GM19240 (cell line): ENCODE data around the gene SLC26A11.

Experiments
- DNase-seq: peaks from one replicate; pipeline ENCODE4 v3.0.0; 2011; ENCODE audit warnings: low spot score; ENCODE audit not compliant: insufficient read length

The SLC26A11 gene

DNA sequence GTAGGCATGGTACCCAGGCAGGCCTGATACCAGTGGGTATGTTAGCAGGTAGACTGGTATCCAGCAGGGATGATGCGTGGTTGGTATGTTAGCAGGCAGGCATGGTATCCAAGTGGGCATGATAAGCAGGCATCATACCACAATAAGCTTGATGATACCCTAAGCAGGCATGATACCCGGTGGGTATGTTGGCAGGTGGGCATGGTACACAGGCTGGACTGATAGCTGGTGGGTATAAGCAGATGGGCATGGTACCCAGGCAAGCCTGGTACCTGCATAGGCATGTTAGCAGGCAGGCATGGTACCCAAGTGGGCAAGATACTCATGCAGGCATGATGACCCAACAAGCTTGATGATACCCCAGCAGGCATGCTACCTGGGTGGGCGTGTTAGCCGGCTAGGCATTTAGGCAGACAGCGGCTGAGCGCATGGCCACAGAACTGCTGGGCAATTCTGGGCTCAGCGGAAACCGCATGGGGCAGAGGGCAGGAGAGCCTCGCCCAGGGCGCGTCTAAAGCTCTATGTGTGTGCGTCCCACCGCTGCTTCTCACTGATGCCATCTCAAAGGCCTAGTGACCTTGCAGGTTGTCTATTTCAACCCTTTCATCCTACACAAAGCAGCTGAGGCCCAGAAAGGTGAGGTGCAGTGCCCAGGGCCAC is 2.4 kb upstream of the SLC26A11 start:
- no peak for DNase-seq

DNA sequence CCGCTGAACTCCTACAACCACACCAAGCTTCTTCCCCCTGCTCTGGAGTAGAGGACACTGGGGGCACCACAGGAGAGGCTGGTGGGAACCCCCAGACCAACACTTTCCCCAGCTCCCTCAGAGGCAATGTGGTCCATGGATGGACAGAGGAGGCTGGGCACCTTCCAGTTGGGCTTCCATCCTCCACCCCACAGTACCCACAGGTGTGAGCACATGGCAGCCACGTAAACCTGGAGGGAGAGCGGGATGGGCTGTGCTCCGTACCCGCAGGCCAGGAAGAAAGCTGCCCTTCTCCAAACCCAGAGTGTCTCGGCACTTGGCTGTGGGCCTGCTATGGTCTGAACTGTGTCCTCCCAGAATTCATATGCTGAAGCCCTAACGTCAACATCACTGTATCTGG is 1.8 kb upstream of the SLC26A11 start:
- no peak for DNase-seq

DNA sequence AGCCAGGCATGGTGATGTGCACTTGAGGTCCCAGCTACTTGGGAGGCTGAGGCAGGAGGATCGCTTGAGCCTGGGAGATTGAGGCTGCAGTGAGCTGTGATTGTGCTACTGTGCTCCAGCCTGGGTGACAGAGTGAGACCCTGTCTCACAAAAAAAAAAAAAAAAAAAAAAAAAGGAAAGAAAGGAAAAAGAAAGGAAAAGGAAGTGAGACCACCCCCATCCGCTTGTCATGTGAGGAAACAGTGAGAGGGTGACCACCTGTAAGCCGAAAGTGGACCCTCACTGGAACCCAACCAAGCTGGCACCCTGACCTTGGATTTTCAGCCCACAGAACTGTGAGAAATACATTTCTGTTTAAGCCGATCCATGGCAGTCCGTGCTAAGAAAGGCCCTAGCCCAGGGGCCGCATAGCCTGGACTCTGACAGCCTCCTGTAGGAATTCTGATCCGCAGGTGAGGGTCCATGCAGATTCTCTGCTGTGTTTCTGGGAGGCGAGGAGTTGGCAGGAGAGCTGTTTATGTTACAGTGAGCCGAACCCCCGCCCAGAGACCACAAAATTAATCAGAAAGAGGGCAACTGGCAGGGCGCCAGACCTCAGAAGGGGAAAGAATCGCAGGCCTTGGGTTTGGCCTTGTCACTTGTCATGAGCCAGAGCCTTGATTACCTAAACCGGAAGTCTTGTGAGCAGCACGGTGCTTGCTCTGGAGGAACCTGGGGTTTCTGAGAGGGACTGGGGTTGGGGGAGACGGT is 1.0 kb upstream of the SLC26A11 start:
- DNase-seq = peak; percentile 82

DNA sequence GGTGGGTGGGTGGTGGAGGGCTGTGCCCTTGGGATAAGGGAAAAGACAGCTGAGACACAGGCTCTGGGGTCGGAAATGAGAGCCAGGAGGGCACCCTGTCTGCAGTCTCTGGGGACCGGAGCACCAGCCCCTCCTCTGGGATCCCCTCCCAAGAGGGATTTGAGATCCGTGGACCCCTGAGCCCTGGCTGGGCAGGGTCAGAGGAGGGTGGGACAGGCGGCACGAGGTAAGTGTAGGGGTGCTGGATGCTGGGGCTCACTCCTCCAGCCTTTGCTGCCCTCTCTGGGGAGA is 519 bp upstream of the SLC26A11 start:
- no peak for DNase-seq

DNA sequence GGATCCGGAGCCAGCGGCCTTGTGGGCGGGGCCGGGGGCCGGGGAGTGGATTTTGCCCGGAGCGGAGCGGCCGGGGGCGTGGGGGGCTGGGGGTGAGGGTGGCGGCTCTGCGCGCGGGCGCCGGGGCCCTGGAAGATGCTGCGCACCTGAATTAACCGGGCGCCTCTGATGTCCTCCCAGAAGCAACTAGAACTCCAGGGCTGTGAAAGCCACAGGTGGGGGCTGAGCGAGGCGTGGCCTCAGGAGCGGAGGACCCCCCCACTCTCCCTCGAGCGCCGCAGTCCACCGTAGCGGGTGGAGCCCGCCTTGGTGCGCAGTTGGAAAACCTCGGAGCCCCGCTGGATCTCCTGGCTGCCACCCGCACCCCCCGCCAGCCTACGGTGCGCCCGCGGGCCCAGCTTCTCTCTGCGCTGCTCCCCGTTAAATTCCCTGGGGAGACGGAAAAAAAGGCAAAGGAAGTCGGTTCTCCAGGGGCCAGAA is 549 bp downstream of the SLC26A11 start:
- DNase-seq = no peak

DNA sequence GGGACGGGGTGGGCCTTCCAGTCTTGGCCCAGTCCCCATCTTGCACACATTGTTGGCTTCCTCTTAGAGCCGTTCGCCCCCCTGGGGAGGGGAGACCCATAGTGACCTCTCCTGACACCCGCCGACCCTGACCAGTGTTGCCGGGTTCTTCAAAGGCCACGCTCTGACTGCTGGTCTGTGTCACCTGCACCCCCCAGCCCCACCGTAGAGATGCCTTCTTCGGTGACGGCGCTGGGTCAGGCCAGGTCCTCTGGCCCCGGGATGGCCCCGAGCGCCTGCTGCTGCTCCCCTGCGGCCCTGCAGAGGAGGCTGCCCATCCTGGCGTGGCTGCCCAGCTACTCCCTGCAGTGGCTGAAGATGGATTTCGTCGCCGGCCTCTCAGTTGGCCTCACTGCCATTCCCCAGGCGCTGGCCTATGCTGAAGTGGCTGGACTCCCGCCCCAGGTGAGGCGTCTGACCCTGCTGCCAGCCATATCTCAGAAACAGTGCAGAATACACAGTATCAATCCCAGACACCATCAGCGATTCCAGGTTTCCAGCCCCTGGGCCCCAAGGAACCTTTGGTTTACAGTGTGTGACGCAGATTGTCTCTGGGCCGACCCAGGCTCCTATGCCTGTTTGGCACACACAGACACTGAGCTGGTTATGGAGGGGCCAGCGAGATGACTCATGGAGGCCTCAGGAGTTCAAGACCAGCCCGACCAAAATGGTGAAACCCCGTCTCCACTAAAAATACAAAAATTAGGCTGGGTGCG is 1.3 kb downstream of the SLC26A11 start:
- DNase-seq = no peak

DNA sequence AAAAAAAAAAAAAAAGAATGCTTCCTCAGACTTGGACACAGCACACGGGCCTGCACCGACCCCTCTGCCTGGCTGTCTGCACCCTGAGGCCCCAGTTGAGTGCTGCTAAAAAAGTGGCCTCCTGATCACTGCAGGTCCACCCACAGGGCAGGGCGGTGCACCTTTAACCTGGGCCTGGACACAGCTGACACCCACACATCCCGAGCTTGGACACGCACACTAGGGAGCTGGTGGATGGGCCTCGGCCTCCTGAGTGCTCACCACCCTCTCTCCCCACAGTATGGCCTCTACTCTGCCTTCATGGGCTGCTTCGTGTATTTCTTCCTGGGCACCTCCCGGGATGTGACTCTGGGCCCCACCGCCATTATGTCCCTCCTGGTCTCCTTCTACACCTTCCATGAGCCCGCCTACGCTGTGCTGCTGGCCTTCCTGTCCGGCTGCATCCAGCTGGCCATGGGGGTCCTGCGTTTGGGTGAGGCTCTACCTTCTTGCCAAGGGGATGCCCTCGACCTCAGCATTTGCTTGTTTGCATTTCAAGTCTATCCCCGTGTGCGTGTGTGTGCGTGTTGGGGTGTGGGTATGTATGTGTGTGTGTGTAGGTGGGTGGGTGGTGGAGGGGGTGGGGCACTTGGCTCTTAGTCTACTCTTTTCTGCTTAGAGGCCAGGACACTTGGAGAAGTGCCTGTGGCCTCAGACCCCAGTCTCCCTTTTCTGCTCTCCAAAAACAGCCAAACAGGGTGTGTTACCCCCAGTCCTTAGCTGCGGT is 2.3 kb downstream of the SLC26A11 start:
- DNase-seq = no peak

DNA sequence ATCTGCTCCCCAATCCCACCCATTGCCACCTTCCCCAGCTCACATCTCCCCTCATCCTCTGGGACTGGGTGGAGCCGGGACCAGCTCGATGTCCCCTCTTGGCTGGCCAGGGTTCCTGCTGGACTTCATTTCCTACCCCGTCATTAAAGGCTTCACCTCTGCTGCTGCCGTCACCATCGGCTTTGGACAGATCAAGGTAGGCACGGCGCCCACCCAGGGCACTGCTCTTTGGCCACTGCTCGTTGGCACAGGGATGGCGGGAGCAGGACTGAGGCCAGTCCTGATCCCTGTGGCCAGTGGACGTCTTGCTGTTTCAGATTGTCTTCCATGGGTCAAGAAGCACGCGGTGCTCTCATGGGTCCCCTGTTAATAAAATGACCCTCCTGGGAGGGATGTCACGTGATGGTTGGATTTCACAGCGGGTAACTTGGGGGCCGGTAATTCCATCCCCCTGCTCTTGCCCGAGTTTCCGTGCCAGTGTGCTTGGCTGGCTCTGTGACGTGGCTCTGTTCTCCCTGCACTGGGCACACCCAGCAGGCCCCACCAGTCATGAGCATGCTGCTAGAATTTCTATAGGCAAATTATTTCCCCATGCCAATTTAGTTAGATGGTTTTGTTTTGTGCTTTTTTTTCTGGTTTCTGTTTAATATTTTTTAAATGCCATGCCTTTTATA is 3.1 kb downstream of the SLC26A11 start:
- DNase-seq = no peak

DNA sequence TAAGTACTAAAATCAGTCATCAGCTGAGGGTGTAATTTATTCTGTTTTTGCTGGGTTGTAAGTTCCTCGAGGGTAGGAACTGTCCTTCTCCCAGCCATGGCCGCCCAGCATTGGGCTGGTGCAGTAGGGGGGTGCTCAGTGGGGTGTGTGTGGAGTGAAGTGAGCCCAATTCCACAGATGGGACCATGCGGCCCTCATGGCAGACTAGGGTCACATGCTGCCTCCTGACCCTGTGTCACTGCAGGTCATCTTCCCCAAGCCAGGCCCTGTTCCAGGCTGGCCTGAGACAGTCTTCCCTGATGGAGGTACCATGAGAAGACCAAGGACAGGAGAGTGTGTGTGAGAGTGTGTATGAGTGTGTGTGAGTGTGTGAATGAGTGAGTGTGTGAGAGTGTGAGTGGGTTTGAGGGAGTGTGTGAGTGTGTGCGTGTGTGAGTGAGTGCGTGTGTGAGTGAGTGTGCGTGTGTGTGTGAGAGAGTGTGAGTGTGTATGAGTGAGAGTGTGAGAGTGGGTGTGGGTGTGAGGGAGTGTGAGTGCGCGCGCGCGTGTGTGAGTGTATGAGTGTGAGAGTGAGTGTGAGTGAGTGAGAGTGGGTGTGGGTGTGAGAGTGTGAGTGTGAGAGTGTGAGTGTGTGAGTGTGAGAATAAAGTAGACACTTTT is 3.7 kb downstream of the SLC26A11 start:
- DNase-seq = no peak

DNA sequence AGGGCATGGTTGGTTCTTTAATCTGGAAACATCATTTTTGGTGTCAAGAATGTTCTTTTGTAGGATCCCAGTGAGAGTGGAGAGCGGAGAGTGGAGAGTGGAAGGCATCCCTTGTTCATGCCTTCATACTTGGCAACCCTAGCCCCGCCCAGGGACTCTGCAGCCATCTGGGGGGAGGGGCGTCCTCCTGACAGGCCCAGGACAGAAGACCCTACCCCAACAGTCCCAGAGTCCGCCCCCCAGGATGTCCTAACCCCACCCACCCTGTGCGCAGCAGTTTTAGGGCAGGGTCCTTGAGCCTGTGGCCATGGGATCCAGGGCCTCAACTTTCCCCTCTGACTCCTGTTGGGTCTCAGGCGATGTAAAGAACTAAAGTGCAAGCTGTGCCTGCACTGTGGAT is 4.5 kb downstream of the SLC26A11 start:
- DNase-seq = no peak

DNA sequence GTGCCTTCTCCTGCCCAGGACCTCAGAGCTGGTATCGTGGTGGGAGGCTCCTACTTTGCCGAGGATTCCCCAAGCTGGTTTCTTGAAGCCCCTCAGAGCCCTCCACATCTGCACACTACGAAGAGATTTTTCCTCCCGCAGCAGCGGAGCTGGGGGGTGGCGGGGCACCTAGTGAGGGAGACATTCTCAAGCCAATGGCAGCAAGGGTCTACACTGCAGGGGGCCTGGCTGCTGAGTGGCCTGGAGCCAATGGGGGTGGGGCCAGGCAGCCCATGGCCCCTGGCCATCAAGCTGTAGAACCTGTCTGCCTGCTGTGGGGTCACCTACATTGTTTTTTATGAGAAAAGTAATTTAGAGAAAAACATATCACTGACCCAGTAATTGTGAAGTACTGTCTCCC is 5.0 kb downstream of the SLC26A11 start:
- no peak for DNase-seq

DNA sequence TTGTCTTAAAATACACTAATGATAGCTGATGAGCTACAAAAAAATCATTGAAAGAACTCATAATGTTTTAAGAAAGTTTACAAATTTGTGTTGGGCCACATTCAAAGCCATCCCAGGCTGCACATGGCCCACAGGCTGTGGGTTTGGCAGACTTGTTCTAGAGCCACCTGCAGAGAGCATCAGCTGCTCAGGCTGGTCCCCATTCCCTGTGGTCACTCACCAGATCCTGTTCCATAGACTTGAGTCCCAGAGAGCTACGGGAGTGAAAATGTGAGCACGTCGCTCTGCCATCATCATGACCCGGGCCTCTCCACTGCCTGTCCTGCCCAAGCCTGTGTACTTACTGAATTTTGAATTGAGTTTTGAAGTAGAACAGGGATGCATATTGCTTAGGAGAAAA is 6.9 kb downstream of the SLC26A11 start:
- DNase-seq = no peak

DNA sequence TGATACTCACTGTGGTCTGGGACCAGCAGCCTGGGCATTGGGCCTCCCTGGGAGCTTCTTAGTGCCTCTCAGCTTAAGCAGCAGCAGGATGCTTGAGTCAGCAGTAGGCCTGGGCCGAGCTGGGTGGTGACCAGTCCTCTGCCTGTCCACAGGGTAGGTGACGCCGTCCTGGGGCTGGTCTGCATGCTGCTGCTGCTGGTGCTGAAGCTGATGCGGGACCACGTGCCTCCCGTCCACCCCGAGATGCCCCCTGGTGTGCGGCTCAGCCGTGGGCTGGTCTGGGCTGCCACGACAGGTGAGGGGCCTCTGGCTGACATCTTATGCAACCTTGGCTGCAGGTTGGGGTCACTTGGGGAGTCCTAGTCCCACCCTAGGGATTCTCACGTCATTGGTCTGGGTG is 7.4 kb downstream of the SLC26A11 start:
- DNase-seq = no peak

DNA sequence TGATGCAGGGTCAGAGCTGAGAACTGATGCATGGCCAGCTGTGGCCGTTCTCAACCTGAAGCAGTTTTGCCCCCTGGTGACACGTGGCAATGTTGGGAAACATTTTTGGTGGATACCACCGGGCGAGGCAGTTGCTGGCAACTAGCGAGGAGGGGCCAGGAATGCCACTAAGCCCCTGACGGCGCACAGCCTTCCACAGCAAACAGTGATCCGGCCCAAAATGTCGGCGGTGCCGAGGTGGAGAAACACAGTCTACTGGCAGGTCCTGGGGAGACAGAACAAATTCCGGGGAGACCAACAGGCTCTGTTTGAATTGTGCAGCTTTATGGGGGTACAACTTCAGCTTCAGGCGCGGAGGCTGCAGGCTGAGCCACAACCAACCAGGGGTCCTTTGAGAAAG is 8.2 kb downstream of the SLC26A11 start:
- no peak for DNase-seq

DNA sequence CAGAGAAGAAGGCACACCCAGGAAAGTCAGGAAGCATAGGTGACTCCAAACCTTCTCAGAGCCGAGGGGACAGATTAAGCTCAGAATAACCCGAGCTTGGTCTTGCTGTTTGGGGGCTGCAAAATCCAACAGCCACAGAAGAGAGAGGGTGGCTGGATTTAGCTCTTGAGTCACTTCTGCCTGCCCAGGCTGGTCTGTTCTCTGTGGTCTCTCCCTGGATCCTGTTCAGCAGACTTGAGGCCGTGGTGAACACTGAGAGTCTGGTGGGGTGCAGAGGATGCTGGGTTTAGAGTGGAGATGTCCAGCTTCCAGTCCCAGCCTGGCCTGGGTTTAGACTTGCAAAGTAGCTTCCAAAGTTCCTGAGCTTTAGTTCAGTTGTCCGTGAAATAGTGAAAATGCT is 8.8 kb downstream of the SLC26A11 start:
- DNase-seq = no peak

DNA sequence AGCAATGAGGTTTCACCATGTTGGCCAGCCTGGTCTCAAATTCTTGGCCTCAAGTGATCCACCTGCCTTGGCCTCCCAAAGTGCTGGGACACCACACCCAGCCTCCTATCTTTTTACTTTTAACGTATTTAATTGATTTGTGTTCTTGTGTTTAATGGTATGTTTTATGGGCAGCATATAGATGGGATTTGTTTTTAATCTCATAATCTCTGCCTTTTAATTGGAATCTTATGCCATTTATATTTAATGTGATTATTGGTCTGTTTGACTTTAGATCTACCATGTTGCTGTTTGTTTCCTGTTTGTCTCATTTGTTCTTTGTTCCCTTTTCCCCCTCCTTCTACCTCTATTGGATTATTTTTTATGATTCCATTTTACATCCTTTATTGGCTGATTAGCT is 12.2 kb downstream of the SLC26A11 start:
- no peak for DNase-seq

DNA sequence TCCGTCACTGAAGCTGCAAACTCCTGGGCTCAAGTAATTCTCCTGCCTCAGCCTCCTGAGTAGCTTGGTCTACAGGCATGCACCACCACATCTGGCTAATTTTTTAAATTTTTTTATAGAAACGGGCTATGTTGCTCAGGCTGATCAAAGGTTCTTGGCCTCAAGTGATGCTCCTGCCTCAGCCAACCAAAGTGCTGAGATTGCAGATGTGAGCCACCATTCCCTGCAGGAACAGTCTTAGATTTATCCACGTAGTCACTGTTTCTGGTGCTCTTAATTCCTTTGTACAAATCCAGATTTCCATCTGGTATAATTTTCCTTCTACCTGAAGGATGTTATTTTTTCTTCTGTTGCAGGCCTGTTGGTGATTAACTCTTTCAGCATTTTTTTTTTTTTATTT is 13.0 kb downstream of the SLC26A11 start:
- DNase-seq = no peak

DNA sequence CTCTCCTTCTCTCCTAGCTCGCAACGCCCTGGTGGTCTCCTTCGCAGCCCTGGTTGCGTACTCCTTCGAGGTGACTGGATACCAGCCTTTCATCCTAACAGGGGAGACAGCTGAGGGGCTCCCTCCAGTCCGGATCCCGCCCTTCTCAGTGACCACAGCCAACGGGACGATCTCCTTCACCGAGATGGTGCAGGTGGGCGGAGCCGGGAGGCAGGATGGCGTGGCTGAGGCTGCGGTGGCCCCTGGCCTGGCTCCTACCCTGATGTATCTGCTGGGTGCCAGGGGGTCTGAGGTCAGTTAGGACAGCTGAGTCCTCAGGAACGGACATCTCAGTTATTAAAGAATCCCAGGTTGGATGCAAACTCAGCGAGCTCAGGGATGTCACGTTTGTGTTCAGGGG is 16.7 kb downstream of the SLC26A11 start:
- no peak for DNase-seq

DNA sequence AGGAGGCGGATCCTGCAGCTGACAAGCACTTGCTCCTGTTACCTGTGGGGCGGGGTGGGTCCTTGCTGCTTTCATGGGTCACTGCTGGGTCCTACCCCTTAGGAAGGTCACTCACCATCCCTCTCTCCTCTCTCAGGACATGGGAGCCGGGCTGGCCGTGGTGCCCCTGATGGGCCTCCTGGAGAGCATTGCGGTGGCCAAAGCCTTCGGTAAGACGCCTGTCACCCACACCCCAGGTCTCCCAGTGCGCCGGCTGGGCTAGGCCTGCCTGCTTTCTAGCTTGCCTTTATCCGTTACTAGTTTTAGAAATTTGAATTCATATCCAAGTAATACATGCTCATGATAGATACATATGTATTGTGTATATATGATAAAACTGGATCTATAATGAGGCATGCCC is 17.2 kb downstream of the SLC26A11 start:
- no peak for DNase-seq

DNA sequence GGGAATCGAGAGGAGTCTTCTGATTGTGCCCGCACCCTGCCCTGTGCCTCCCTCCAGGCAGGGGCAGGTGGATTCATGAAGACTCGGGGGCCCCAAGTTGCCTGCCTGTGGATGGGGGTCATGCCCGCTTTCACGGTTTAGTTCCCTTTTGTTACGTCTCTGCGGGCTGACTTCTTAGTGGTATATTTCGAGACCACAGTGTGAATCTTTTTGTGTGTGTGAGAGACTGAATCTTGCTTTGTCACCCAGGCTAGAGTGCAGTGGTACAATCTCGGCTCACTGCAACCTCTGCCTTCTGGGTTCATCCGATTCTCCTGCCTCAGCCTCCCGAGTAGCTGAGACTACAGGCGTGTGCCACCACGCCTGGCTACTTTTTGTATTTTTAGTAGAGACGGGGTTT is 22.3 kb downstream of the SLC26A11 start:
- DNase-seq = no peak
